HG03460 (cell line): Measurements from ENCODE around the gene FCER1G.

Experiments used
- ATAC-seq: cut with Tn5 transposase; IDR thresholded peaks from one replicate; pipeline ENCODE4 v1.9.1; 2021; ENCODE audit not compliant: unreplicated experiment

The FCER1G gene

GRCh38 chr1:161187311-161187710 lies 27.8 kb upstream of the FCER1G start:
- no peak for ATAC-seq

DNA sequence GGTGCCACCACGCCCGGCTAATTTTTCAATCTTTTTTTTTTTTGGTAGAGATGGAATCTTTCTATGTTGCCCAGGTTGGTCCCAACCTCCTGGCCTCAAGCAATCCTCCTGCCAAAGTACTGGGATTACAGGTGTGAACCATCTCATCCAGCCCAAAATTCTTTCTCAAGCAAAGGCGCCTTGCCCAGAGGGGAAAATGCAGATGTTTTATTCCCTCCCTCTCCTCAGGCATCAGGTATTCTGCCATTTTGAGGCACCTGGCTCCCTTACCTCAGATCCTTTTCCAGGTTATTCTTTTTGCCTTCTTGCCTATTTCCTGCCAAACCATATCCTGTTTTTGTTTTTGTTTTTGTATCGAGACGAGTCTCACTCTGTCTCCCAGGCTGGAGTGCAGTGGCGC lies 26.7 kb upstream of the FCER1G start:
- no peak for ATAC-seq

DNA sequence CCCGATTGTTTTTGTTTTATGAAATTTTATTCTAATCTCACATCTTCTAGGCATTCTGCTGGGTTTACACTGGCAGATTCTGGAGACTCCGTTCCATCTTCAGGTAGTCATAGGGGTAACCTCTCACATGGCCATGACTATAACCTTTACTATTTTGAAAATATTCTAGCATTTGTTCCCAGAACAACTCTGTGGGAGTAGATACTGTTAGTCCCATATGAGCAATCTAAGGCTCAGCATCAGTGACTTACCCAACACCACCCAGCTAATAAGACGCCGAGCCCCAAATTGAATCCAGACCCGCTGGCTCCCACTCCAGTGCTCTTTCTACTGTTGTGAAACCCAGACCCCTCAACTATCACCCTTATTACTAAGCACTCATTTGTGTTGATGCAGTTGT lies 26.1 kb upstream of the FCER1G start:
- ATAC-seq: no peak

- ATAC-seq: no peak
Measured at GRCh38 chr1:161190962-161191521, 24.1 kb upstream of the FCER1G start.

- ATAC-seq: no peak
Measured at GRCh38 chr1:161191971-161192370, 23.1 kb upstream of the FCER1G start.

- ATAC-seq: peak; percentile 66
Measured at GRCh38 chr1:161192476-161193465, 22.3 kb upstream of the FCER1G start.

GRCh38 chr1:161193561-161194235 lies 21.4 kb upstream of the FCER1G start:
- ATAC-seq: no peak

DNA sequence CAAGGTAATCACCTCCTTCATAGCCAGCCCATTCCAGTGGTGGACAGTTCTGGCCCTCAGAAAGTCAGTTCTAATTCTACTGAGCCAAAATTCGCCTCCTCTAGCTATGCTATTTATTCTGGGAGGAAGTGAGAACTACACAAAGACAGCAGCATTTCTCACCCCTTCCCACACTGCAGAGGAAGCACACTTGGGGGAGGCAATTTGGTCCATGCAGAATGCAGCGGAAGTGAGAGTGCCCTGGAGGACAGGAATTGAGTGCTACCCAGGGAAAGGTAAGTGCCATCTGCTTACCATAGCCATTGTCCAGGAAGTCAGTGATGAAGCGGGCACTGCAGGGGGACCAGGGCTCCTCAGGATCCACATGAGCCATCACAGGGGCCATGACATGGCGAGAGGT lies 19.9 kb upstream of the FCER1G start:
- peak; percentile 59 for ATAC-seq

DNA sequence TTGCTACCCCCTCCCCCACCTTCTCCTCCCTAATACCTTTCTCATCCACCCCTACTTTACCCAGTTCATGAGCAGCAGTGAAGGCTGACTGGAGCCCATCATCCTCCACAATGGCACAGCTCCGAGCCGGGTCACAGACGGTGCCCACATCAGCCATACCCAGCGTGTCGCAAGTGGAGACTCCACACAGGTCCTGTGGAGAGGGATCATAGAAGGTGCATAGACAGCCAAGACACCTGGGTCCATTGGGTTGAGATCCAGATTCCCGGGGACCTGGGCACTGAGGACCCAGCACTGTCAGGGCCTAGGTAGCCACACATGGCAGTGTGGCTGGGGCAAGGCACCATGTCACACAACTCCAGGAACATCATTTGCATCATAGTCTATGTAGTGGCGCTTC lies 19.0 kb upstream of the FCER1G start:
- ATAC-seq: no peak

GRCh38 chr1:161196521-161197451 lies 18.3 kb upstream of the FCER1G start:
- no peak for ATAC-seq

DNA sequence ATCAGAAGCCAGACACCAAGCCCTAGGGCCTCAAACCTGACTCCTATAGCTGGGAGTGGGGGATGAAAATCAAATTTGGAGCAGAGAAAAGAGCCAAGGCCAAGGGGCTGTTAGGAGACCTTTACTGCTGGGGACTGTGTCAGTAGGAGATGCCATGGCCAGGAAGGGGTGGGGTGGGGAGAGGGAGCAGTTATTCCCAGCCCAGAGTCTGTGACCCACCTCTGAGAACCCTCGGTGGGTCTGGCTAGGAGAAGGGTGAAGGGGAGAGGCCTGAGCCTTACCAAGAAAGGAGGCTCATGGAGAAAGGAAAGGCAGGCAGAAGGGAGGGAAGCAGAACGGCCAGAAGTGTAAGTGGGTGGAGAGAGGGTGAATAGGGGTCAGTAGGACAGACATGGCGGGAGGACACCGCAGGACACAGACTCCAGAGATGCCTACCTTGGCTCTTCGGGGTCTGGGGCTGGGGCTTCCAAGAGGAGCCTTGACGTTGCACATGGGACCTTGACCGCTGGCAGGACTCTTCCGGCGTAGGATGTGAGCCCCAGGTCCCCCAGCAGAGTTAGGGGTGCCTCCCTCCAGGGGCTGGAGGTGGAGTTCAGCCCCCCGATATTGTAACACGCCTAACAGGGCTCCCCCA lies 17.4 kb upstream of the FCER1G start:
- no peak for ATAC-seq

DNA sequence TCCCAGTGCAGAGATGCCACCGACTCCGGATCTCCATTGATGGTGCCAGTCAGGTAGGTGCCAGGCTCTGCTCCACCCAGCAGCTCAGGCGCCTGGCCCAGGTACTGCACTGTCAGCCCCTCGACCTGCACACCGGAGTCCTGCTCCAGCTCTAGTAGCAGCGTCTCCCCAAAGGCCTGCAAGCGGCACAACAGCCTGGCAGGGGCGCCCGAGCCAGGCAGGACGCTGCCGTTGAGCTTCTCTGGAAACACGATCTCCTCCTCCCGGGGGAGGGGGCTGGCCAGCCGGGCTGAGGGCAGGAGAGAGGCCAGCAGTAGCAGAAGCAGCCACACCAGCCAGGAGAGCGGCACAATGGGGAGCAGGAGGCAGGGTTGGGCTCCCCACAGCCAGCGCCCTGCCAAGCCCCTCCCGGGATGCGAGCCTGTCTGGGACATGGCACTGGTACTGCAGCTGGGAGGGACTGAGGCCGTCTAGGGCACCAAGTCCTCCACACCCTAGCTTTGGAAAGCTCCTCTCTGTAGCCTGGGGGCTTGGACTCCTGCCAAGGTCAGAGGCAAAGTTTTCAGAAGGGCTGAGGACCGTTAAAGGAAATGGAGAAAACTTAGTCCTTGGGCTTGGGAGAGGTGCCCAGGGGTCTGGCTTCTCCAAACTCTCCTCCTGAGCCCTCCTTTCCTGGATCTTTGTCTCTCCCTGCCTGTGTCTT lies 16.8 kb upstream of the FCER1G start:
- ATAC-seq: no peak

- ATAC-seq: no peak
Measured at GRCh38 chr1:161198897-161199431, 16.1 kb upstream of the FCER1G start, which contains the start of gene ADAMTS4. ADAMTS4 (minus strand) TSS chr1:161199054; CDS start chr1:161198627, 427 bp downstream.

DNA sequence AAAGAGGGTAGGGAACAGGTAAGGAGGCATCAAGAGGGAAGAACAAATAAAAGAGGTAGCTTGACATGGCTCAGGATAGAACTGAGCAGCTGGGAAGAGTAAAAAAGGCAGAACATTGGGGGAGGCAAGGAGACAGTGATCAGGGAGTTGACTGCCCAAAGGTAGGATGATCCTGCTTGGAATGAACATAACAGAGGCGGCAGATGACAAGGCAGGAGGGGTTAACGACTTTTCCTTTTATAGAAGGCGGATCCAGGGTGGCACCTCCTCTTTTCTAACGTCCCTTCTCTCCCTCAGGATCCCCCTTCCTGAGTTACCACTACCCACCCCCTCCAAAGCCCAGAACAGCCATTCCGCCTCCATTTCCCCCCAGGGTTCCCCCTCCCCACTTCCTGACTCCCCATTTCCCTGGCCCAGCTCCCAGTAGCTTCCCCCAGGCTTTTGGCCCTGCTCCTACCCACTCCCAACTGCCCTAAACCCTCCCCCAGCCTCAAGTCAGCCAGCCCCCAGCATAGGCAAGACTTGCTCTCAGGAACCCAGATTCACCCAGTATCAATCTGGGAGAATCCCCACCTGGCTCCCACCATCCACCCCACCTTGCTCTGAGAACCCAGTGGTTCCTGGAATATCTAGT lies 15.5 kb upstream of the FCER1G start:
- no peak for ATAC-seq

DNA sequence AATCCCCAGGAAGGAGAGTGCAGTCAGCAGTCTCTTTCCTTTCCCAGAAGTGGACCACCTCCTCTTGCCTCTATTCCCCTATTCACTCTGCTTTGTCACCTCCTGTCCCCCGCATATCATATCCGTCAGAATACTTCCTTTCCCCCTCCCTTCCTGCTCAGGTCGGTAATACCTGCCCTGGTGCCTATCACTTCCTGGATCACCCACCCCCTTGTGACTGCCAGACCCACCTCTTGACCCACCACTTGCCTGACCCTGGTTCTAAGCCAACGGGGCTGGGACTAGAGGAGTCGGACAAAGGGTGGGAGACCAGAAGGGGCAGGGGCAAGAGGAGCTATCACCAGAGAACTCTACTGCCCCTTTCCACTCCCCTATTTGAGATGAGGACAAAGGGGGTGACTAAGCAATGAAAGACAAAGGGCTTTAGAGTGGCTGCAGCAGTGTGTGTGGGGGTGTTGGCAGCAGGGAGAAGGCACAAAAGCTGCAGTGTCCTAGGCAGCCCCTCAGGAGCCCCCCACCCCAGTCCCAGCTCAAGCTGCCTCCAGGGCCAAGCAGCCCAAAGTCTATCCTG lies 14.6 kb upstream of the FCER1G start:
- ATAC-seq: no peak

GRCh38 chr1:161200992-161201835 lies 13.9 kb upstream of the FCER1G start:
- no peak for ATAC-seq

GRCh38 chr1:161201836-161202712 lies 13.0 kb upstream of the FCER1G start, which contains the start of gene NDUFS2:
NDUFS2 (plus strand) TSS chr1:161202367; CDS start chr1:161202386, 19 bp downstream.
- peak; percentile 95 for ATAC-seq
